ENCODE data around the gene SFXN3.
A peak's percentile ranks its signal among the peaks of the same experiment; 100 is the strongest.

Gene SFXN3

DNA sequence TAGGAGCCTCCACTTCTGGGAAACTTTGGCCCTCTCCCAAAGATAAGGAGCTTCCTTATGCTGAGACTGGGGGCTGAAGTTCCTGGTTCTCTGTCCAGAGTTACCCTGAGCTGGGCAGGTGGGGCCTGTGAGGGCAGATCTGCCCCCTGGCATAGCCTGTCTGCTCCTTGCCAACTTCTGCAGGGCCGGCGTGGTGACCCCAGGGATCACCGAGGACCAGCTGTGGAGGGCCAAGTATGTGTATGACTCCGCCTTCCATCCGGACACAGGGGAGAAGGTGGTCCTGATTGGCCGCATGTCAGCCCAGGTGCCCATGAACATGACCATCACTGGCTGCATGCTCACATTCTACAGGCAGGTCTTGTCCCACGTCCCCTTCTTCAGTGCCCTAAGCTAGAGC is 4.3 kb downstream of the SFXN3 start:
- no peak overlapping the region for H3K9ac ChIP-seq (ENCODE audit: low read length)
- peaks cover 23% of the 10 kb centered on the region for H3K4me1 ChIP-seq (ENCODE audit: control insufficient read depth, insufficient read depth, low read length)
- H3K36me3 ChIP-seq (ENCODE audit: control insufficient read depth, insufficient read depth, low read length) = peaks cover 4% of the 10 kb centered on the region
- no peak overlapping the region for H3K4me3 ChIP-seq (ENCODE audit: low read length)
- H3K9me3 ChIP-seq (ENCODE audit: control insufficient read depth, low read length) = no peaks in the 10 kb centered on the region
- peaks cover 2% of the 10 kb centered on the region for H3K27me3 ChIP-seq (ENCODE audit: control insufficient read depth, insufficient read depth, low read length)

DNA sequence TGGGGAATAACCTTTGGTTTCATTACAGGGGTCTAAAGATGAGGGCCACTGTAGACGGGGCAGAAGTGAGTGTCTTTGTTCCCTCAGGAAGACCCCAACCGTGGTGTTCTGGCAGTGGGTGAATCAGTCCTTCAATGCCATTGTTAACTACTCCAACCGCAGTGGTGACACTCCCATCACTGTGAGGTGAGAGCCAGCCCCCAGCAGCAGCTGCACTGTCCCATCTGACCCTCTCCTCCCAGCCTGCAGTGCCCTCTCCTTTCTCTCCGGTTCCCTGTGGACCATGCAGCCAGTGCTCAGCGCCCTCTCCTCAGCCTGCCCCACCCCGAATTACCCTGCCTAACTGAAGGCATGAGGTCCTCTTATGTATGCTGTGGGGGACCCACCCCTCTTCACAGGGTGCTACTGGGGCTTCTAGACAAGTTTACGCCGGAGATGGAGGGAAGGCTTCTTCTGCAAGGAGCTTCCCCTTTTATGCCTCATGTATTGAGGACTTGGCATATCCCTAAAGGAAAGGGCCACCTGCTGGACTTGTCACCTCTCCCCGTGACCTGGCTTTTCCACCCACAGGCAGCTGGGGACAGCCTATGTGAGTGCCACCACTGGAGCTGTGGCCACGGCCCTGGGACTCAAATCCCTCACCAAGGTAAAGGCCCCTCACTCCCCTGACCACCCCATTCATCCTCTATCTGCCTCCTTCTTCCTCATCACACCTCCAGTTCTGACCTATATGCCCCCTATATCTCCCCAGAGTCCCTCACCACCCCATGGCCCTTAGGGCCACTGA is 5.1 kb downstream of the SFXN3 start:
- no peak overlapping the region for H3K4me3 ChIP-seq (ENCODE audit: low read length)
- peaks cover 20% of the 10 kb centered on the region for H3K4me1 ChIP-seq (ENCODE audit: control insufficient read depth, insufficient read depth, low read length)
- H3K9me3 ChIP-seq (ENCODE audit: control insufficient read depth, low read length) = no peaks in the 10 kb centered on the region
- H3K27me3 ChIP-seq (ENCODE audit: control insufficient read depth, insufficient read depth, low read length) = no peaks in the 10 kb centered on the region
- peaks cover 4% of the 10 kb centered on the region for H3K36me3 ChIP-seq (ENCODE audit: control insufficient read depth, insufficient read depth, low read length)
- no peak overlapping the region for H3K9ac ChIP-seq (ENCODE audit: low read length)

DNA sequence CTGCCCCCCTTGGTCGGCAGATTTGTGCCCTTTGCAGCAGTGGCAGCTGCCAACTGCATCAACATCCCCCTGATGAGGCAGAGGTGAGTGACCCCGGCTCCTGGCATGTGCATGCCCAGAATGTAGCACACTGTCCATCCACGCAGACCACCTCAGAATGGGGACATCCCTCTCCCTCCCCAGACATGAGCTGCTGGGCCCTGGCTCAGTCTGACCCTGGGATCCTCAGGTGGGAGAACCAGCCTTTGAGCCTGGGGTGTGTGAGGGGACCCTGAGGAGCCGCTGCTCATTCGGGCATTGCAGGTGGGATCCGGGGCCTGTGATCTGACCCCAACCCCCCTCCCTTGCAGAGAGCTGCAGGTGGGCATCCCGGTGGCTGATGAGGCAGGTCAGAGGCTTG is 5.7 kb downstream of the SFXN3 start:
- Histone ChIP-seq H3K9ac (ENCODE audit: low read length) (no peak overlapping the region), H3K4me3 (ENCODE audit: low read length) (no peak overlapping the region), H3K9me3 (ENCODE audit: control insufficient read depth, low read length) (no peaks in the 10 kb centered on the region), H3K4me1 (ENCODE audit: control insufficient read depth, insufficient read depth, low read length) (peaks cover 22% of the 10 kb centered on the region), H3K36me3 (ENCODE audit: control insufficient read depth, insufficient read depth, low read length) (peaks cover 4% of the 10 kb centered on the region), H3K27me3 (ENCODE audit: control insufficient read depth, insufficient read depth, low read length) (no peaks in the 10 kb centered on the region)

DNA sequence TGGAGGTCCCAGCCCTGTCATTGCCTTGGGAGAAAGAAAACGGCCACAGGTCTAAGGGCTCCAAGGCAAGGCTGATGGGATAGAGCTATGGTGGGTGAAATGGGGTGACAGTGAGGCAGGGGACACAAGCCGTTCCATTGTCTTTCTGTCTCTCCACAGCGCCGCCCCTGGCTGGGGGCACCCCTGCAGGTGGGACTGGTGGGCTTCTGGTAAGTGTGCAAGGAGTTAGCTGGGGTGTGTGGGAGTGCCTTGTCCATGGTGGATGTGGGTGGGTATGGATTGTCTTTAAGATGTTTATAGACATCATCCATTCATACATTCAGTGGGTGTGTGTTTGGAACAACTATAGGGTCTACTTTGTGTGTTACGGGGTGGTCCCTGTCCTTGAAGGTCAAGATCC is 7.5 kb downstream of the SFXN3 start:
- H3K9ac ChIP-seq (ENCODE audit: low read length) = no peak overlapping the region
- peaks cover 23% of the 10 kb centered on the region for H3K4me1 ChIP-seq (ENCODE audit: control insufficient read depth, insufficient read depth, low read length)
- no peaks in the 10 kb centered on the region for H3K9me3 ChIP-seq (ENCODE audit: control insufficient read depth, low read length)
- peaks cover 4% of the 10 kb centered on the region for H3K36me3 ChIP-seq (ENCODE audit: control insufficient read depth, insufficient read depth, low read length)
- H3K27me3 ChIP-seq (ENCODE audit: control insufficient read depth, insufficient read depth, low read length) = no peaks in the 10 kb centered on the region
- H3K4me3 ChIP-seq (ENCODE audit: low read length) = no peak overlapping the region

DNA sequence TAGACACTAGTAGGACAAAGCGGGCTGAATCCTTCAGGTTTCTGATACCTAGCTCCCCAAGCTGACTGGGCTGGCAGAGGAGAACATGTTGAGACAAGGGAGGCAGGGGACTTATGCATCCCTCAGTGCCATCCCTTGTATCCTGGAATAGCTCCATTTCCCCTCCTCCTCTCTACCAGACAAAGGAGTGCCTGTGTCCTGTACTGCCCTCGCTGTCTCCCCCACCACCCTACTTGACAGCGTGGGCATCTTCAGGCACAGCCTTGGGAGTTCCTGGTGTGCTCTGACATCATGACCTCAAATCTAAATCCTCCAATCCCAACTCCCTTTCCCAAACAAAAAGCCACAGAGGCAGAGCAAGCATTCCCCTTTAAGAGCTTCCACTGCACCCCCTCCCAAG is 9.0 kb downstream of the SFXN3 start:
- H3K9ac ChIP-seq (ENCODE audit: low read length) = no peak overlapping the region
- H3K36me3 ChIP-seq (ENCODE audit: control insufficient read depth, insufficient read depth, low read length) = peaks cover 4% of the 10 kb centered on the region
- H3K27me3 ChIP-seq (ENCODE audit: control insufficient read depth, insufficient read depth, low read length) = no peaks in the 10 kb centered on the region
- H3K9me3 ChIP-seq (ENCODE audit: control insufficient read depth, low read length) = no peaks in the 10 kb centered on the region
- no peak overlapping the region for H3K4me3 ChIP-seq (ENCODE audit: low read length)
- peaks cover 24% of the 10 kb centered on the region for H3K4me1 ChIP-seq (ENCODE audit: control insufficient read depth, insufficient read depth, low read length)

DNA sequence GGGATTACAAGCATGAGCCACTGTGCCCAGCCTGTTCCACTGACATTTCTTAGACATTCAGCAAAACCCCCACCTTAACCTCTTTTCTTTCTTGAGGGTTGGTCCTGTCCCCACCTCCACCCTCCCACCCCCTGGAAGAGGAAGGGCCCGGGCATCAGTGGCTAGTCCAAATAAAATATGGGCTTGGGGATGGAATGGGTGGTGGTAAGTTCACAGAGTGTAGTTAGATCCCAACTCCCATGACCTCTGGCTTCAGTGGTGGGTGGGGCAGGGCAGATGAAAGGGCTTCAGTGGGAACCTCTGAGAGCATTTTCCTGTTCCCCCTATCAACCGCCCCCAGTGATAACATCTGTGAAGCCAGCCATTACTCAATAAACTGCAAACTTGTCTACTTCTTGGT is 9.8 kb downstream of the SFXN3 start:
- Histone ChIP-seq H3K9me3 (ENCODE audit: control insufficient read depth, low read length) (no peaks in the 10 kb centered on the region), H3K4me3 (ENCODE audit: low read length) (no peak overlapping the region), H3K36me3 (ENCODE audit: control insufficient read depth, insufficient read depth, low read length) (peaks cover 4% of the 10 kb centered on the region), H3K4me1 (ENCODE audit: control insufficient read depth, insufficient read depth, low read length) (peaks cover 24% of the 10 kb centered on the region), H3K9ac (ENCODE audit: low read length) (no peak overlapping the region), H3K27me3 (ENCODE audit: control insufficient read depth, insufficient read depth, low read length) (no peaks in the 10 kb centered on the region)

DNA sequence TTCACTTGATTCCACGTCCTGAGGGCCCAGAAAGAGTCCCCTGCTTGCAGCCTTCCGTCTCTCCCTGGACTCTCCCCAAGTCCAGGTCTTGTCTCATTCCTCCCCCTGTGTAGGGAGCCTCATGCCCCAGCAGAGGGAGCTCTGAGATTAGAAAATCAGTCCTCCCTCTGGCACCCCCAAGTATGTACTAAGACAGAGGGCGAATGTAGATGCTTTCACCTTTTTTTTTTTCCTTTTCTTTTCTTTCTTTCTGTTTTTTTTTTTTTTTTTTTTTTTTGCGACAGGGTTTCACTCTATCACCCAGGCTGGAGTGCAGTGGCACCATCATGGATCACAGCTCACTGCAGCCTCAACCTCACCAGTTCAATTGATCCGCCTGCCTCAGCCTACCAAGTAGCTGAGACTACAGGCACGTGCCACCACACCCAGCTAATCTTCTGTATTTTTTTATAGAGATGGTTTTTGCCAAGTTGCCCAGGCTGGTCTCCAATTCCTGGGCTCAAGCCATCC is 10.3 kb downstream of the SFXN3 start:
- peaks cover 4% of the 10 kb centered on the region for H3K36me3 ChIP-seq (ENCODE audit: control insufficient read depth, insufficient read depth, low read length)
- peaks cover 24% of the 10 kb centered on the region for H3K4me1 ChIP-seq (ENCODE audit: control insufficient read depth, insufficient read depth, low read length)
- no peaks in the 10 kb centered on the region for H3K27me3 ChIP-seq (ENCODE audit: control insufficient read depth, insufficient read depth, low read length)
- H3K9ac ChIP-seq (ENCODE audit: low read length) = no peak overlapping the region
- no peak overlapping the region for H3K4me3 ChIP-seq (ENCODE audit: low read length)
- no peaks in the 10 kb centered on the region for H3K9me3 ChIP-seq (ENCODE audit: control insufficient read depth, low read length)

DNA sequence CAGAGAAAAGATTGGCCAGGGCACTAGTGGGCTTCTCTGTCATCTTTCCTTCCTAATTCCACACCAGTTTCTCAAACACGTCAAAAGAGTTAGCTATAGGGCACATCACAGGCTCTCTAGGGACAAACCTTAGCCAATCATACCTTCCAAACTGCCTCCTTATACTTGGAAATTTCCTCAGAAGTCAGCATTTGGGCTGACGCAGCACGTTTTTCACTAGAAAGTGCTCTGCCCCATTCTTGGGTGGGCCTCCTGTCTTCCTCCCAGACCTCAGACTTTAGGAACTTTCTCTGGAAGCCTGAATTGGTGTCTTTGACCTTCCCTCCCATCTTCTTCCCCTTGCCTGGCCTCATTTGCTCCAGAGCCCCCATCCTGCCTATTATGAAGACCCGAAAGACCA is 11.1 kb downstream of the SFXN3 start:
- peaks cover 24% of the 10 kb centered on the region for H3K4me1 ChIP-seq (ENCODE audit: control insufficient read depth, insufficient read depth, low read length)
- H3K27me3 ChIP-seq (ENCODE audit: control insufficient read depth, insufficient read depth, low read length) = peaks cover 7% of the 10 kb centered on the region
- H3K36me3 ChIP-seq (ENCODE audit: control insufficient read depth, insufficient read depth, low read length) = peaks cover 4% of the 10 kb centered on the region
- no peaks in the 10 kb centered on the region for H3K9me3 ChIP-seq (ENCODE audit: control insufficient read depth, low read length)
- H3K4me3 ChIP-seq (ENCODE audit: low read length) = peak overlapping the region; percentile 61
- peak overlapping the region; percentile 85 for H3K9ac ChIP-seq (ENCODE audit: low read length)

DNA sequence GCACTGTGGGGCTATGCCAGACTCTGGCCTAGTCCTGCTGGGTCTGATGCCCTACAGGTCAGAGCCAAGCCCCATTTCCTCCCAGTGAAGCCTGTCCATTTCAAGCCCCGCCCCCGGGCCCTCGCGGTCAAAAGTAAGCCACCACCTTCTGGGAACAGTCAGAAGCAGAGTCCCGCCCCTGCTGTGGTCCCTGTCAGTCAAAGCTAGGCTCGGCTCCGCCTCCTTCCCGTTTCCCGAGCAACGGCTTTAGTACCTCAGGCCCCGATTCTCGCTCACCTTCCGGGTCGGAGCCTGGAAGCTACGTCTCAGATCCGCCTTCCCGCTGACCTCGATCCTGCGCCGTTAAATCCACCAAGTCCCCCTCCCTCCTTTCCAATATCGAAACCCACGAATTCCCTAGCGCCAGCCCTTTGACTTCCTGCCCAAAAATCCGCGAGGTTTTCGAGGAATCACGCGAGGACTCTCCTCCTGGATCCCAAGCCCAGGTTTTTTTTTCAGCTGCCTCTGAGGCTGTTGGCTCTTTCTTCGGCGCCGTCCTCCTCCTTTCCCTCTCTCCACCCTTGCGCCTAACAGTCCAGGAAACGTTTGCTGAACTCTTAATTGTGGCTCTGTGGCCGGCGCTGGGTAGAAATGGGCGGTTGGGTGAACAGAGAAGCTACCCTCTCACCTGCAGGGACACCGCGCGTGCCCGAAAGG is 11.8 kb downstream of the SFXN3 start:
- peaks cover 14% of the 10 kb centered on the region for H3K27me3 ChIP-seq (ENCODE audit: control insufficient read depth, insufficient read depth, low read length)
- peak overlapping the region; percentile 61 for H3K4me3 ChIP-seq (ENCODE audit: low read length)
- H3K9me3 ChIP-seq (ENCODE audit: control insufficient read depth, low read length) = no peaks in the 10 kb centered on the region
- peaks cover 24% of the 10 kb centered on the region for H3K4me1 ChIP-seq (ENCODE audit: control insufficient read depth, insufficient read depth, low read length)
- no peaks in the 10 kb centered on the region for H3K36me3 ChIP-seq (ENCODE audit: control insufficient read depth, insufficient read depth, low read length)
- H3K9ac ChIP-seq (ENCODE audit: low read length) = peak overlapping the region; percentile 85

DNA sequence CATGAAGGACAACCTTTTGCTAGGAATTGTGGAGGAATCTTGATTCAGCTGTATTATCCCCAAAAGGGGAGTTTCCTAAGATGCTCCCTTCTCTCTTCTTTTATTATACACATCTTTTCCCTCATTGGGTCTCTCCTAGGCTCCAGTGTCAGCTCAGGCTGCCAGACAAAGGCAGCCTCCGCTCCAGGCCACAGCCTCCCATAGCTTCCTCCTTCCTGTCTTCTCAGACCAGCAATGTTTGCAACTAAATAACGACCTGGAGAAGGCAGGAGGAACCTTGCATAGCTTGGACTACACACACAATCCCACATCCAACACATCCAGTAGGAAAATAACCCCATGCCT is 12.3 kb downstream of the SFXN3 start:
- Histone ChIP-seq H3K9me3 (ENCODE audit: control insufficient read depth, low read length) (no peaks in the 10 kb centered on the region), H3K27me3 (ENCODE audit: control insufficient read depth, insufficient read depth, low read length) (peaks cover 20% of the 10 kb centered on the region), H3K4me3 (ENCODE audit: low read length) (peak overlapping the region; percentile 61), H3K9ac (ENCODE audit: low read length) (peak overlapping the region; percentile 85), H3K4me1 (ENCODE audit: control insufficient read depth, insufficient read depth, low read length) (peaks cover 27% of the 10 kb centered on the region), H3K36me3 (ENCODE audit: control insufficient read depth, insufficient read depth, low read length) (no peaks in the 10 kb centered on the region)

DNA sequence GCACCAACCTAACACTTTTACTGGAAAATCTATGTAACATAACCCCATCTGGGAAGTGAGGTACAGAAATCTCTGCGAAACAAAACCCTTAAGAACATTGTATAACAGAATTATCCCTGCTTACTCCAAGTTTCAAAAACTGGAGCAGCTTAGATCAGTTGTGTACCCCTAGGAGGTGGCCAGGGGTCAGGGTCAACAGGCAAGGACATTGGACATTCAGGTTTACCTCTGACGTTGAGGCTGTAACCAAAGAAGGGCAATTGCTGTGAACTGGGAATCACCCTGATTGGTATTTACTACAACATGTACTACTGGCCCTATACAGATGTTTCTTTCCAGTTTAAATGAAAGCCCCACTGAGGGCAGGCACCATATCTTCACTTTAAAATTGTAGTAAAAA is 13.1 kb downstream of the SFXN3 start:
- no peak overlapping the region for H3K9ac ChIP-seq (ENCODE audit: low read length)
- H3K27me3 ChIP-seq (ENCODE audit: control insufficient read depth, insufficient read depth, low read length) = peaks cover 27% of the 10 kb centered on the region
- peaks cover 32% of the 10 kb centered on the region for H3K4me1 ChIP-seq (ENCODE audit: control insufficient read depth, insufficient read depth, low read length)
- H3K36me3 ChIP-seq (ENCODE audit: control insufficient read depth, insufficient read depth, low read length) = no peaks in the 10 kb centered on the region
- H3K4me3 ChIP-seq (ENCODE audit: low read length) = no peak overlapping the region
- no peaks in the 10 kb centered on the region for H3K9me3 ChIP-seq (ENCODE audit: control insufficient read depth, low read length)
